Endothelial cell (in vitro differentiated cells): ENCODE data around the gene PIM3. TPM values are rescaled to one million over a fixed set of nuclear protein-coding genes. Genes with fewer than 3 reads are reported as not detected.

Experiments used
- DNase-seq: peaks from one replicate; pipeline ENCODE4 v3.0.0; 2021; ENCODE audit warnings: low spot score
- H3K27ac Mint-ChIP-seq: one replicate; pipeline ENCODE4 v1.8.0; 2021; ENCODE audit warnings: mixed read lengths, inconsistent platforms; ENCODE audit not compliant: unreplicated experiment
- H3K27me3 Mint-ChIP-seq: one replicate; pipeline ENCODE4 v1.8.0; 2021; ENCODE audit warnings: mild to moderate bottlenecking, moderate library complexity, mixed read lengths, inconsistent platforms; ENCODE audit not compliant: unreplicated experiment
- H3K36me3 Mint-ChIP-seq: one replicate; pipeline ENCODE4 v1.8.0; 2021; ENCODE audit warnings: mild to moderate bottlenecking, low read depth, mixed read lengths, inconsistent platforms; ENCODE audit not compliant: unreplicated experiment
- H3K4me1 Mint-ChIP-seq: one replicate; pipeline ENCODE4 v1.8.0; 2021; ENCODE audit warnings: mild to moderate bottlenecking, mixed read lengths, inconsistent platforms; ENCODE audit not compliant: unreplicated experiment
- H3K4me3 Mint-ChIP-seq: one replicate; pipeline ENCODE4 v1.8.0; 2021; ENCODE audit warnings: mild to moderate bottlenecking, mixed read lengths, inconsistent platforms; ENCODE audit not compliant: unreplicated experiment
- H3K9me3 Mint-ChIP-seq: one replicate; pipeline ENCODE4 v1.8.0; 2021; ENCODE audit warnings: mixed read lengths, inconsistent platforms; ENCODE audit not compliant: unreplicated experiment
- total RNA-seq: library from RNA; stranded (reverse); fragmentation: NEBNext Ultra II Directional; extraction: Animal tissue kit (Norgen Biotek cat#: 25700); gene quantifications from one replicate; pipeline ENCODE4 v1.2.1, GENCODE V29; 2021; ENCODE audit not compliant: unreplicated experiment
- TF ChIP-seq, protein P1 (sequence below): fragments of 200-600 bp; sonication (generic); IDR thresholded peaks from one replicate; pipeline ENCODE4 v1.5.0; 2021; ENCODE audit warnings: antibody characterized with exemption; ENCODE audit not compliant: unreplicated experiment

Gene PIM3
- total RNA-seq, 1 donor from 2014 or later = 112 TPM

DNA sequence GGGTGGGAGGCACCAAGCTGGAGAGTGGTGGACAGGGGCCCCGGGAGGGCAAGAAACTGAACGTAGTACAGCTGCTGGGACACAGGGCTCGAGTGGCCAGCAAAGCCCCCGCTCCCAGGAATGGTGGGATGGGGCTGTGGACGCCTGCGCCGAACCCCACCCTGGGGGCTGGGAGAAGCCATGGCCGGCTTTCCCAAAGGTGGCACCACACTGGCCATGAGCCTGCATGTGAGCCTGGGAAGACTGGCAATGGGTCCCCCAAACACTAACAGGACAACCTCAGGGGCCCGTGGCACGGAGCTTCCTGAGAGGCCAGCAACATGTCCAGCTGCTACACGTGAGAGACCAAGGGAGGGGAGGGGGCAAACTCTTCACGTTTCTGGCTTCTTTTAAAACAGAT lies 46.3 kb upstream of the PIM3 start:
- no peak overlapping the region for H3K4me3 Mint-ChIP-seq
- TF ChIP-seq, protein P1, sequence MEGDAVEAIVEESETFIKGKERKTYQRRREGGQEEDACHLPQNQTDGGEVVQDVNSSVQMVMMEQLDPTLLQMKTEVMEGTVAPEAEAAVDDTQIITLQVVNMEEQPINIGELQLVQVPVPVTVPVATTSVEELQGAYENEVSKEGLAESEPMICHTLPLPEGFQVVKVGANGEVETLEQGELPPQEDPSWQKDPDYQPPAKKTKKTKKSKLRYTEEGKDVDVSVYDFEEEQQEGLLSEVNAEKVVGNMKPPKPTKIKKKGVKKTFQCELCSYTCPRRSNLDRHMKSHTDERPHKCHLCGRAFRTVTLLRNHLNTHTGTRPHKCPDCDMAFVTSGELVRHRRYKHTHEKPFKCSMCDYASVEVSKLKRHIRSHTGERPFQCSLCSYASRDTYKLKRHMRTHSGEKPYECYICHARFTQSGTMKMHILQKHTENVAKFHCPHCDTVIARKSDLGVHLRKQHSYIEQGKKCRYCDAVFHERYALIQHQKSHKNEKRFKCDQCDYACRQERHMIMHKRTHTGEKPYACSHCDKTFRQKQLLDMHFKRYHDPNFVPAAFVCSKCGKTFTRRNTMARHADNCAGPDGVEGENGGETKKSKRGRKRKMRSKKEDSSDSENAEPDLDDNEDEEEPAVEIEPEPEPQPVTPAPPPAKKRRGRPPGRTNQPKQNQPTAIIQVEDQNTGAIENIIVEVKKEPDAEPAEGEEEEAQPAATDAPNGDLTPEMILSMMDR = no peak
- H3K9me3 Mint-ChIP-seq = no peaks in the 10 kb centered on the region
- peaks cover 8% of the 10 kb centered on the region for H3K36me3 Mint-ChIP-seq
- peaks cover 4% of the 10 kb centered on the region for H3K27me3 Mint-ChIP-seq
- no peak for DNase-seq
- H3K4me1 Mint-ChIP-seq = peaks cover under 1% of the 10 kb centered on the region
- no peak overlapping the region for H3K27ac Mint-ChIP-seq

DNA sequence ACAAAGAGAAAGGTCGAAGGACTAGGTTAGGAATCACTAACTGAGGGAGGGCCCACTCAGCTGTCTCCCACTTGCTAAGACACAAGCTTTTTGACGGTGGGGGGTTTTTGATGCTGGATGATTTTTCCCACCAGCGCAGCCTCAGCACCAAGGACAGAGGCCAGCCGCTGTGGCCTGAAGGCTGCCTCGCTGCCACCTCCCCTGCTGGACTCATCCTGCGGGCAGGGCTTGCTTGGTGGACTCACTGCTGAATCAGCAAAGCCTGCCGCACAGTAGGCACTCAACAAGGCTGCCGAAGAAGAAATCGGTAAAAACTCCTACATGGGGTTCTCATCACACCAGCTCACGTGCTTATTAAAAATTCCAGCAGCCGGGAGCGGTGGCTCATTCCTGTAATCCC lies 45.0 kb upstream of the PIM3 start:
- DNase-seq = no peak
- Mint-ChIP-seq H3K27ac (no peak overlapping the region), H3K36me3 (peaks cover 8% of the 10 kb centered on the region), H3K27me3 (peaks cover 6% of the 10 kb centered on the region), H3K4me1 (peaks cover 15% of the 10 kb centered on the region), H3K9me3 (no peaks in the 10 kb centered on the region), H3K4me3 (no peak overlapping the region)
- TF ChIP-seq, protein P1 = no peak

DNA sequence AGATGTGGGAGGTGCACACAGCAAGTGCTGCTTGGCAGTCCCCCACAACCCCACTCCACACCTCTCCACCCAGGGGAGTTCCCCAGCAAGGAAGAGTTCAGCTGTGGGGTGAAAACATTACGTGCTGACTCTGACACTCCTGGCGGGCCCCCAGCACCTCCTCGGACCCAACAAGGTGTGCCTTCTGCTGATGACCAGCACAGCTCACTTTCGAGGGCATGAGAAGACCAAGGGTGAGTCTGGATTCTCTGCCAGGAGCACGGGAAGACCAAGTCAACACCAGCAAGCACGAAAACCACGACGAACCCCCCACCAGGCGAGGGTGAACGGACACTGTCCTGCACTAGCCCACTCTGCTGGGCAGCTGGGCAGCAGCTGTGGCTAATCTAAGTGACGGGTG lies 43.7 kb upstream of the PIM3 start:
- TF ChIP-seq, protein P1 = no peak
- H3K4me1 Mint-ChIP-seq = peaks cover 23% of the 10 kb centered on the region
- peaks cover 8% of the 10 kb centered on the region for H3K36me3 Mint-ChIP-seq
- peak overlapping the region; percentile 91 for H3K4me3 Mint-ChIP-seq
- peaks cover 6% of the 10 kb centered on the region for H3K27me3 Mint-ChIP-seq
- DNase-seq = no peak
- no peak overlapping the region for H3K27ac Mint-ChIP-seq
- no peaks in the 10 kb centered on the region for H3K9me3 Mint-ChIP-seq

DNA sequence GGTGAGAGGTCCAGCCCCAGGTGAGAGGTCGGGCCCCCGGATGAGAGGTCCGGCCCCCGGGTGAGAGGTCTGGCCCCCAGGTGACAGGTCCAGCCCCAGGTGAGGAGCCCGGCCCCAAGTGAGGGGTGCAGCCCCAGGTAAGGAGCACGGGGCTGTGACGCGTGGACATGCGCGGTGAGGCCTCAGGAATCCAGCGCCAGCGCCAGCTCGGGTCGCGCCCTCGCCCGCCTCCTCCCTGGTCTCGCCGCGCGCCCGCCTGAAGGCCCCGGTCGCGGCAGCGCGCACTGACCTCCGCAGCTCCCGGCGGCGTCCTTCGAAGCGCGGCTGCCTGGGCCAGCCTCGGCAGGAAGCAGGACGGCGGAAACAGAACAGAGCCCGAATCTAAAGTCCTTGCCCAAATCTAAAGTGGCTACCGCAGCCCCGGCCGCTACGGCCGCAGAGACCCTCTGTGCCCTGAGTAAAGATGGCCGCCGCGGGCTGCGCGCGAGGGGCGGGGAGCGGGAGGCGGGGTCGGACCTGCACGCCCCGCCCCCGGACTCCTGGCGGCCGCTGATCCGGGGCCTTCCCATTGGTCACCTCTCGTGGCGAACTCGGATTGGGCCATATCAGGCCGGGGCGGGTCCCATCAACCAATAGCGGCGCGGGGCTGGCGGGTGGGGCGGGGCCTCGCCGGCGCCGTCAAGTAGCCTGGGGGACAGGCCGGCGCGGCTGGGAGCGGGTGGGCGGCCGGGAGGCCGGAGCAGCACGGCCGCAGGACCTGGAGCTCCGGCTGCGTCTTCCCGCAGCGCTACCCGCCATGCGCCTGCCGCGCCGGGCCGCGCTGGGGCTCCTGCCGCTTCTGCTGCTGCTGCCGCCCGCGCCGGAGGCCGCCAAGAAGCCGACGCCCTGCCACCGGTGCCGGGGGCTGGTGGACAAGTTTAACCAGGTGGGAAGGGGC lies 42.3 kb upstream of the PIM3 start, which contains the start of the genes ALG12 and CRELD2:
TSS of gene ALG12 (minus strand) at position 465 of the 937 bp plus-strand sequence. CDS start 4,673 bp downstream, outside the sequence.
TSS of gene CRELD2 (plus strand) at position 661 of the 937 bp plus-strand sequence. CDS start at position 797, 136 bp downstream.
- H3K9me3 Mint-ChIP-seq = no peaks in the 10 kb centered on the region
- TF ChIP-seq, protein P1 = no peak
- H3K4me3 Mint-ChIP-seq = peak within 1 kb of the TSS; percentile 91
- peaks cover 13% of the 10 kb centered on the region for H3K36me3 Mint-ChIP-seq
- H3K27me3 Mint-ChIP-seq = peaks cover 4% of the 10 kb centered on the region
- H3K27ac Mint-ChIP-seq = peak within 1 kb of the TSS; percentile 68
- H3K4me1 Mint-ChIP-seq = peaks cover 29% of the 10 kb centered on the region
- peak; percentile 99 for DNase-seq
